GM12875 (cell line): ENCODE data around the gene CEBPA.
"Not testable (repeated sequence)": the region's sequence is repeated elsewhere in the genome, so short reads cannot be mapped to it uniquely, and the experiment has no call there.

Experiments
- H3K4me3 ChIP-seq: one replicate; pipeline ENCODE4 v1.5.1; 2011; ENCODE audit warnings: low read depth, low read length, control low read depth
- TF ChIP-seq, protein P1 (sequence below): IDR thresholded peaks from 2 replicates; pipeline ENCODE4 v1.5.1; 2011; ENCODE audit warnings: low read depth, mild to moderate bottlenecking, control low read depth, inconsistent platforms, low read length, moderate library complexity, borderline replicate concordance; ENCODE audit not compliant: insufficient read depth

Gene CEBPA

DNA sequence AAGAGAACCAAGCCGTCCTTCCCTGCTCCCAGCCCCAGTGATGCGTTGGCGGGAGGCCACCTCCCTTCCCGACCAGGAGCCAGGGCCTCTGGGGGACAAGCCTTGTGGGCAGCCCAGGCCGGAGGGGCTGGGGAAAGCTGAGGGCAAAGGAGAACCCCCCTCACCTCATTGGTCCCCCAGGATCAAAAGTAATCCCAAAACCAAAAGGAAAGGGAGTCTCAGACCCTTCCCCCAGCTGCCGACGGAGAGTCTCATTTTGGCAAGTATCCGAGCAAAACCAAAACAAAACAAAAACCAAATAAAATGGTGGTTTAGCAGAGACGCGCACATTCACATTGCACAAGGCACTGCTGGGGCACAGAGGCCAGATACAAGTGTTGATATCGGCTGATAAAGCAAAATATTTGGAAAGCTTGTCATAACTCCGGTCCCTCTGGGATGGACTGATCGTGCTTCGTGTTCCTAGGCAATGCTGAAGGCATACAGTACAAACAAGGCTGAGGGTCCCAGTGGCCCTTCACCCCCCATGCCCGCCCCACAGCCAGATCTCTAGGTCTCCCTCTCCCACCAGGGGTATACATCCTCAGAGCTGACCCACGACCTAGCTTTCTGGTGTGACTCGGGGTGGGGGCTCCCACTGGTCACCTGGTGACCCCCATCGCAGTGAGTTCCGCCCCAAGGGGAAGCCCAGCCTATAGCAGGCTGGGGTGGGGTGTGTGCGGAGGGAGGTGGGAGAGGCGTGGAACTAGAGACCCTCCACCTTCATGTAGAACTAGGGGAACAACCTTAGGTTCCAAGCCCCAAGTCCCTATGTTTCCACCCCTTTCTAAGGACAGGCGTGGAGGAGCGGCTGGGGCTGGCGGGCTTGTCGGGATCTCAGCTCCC, 2.1 kb downstream of the CEBPA start:
- H3K4me3 ChIP-seq, result no peak overlapping the region
- TF ChIP-seq, protein P1, sequence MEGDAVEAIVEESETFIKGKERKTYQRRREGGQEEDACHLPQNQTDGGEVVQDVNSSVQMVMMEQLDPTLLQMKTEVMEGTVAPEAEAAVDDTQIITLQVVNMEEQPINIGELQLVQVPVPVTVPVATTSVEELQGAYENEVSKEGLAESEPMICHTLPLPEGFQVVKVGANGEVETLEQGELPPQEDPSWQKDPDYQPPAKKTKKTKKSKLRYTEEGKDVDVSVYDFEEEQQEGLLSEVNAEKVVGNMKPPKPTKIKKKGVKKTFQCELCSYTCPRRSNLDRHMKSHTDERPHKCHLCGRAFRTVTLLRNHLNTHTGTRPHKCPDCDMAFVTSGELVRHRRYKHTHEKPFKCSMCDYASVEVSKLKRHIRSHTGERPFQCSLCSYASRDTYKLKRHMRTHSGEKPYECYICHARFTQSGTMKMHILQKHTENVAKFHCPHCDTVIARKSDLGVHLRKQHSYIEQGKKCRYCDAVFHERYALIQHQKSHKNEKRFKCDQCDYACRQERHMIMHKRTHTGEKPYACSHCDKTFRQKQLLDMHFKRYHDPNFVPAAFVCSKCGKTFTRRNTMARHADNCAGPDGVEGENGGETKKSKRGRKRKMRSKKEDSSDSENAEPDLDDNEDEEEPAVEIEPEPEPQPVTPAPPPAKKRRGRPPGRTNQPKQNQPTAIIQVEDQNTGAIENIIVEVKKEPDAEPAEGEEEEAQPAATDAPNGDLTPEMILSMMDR, result no peak

DNA sequence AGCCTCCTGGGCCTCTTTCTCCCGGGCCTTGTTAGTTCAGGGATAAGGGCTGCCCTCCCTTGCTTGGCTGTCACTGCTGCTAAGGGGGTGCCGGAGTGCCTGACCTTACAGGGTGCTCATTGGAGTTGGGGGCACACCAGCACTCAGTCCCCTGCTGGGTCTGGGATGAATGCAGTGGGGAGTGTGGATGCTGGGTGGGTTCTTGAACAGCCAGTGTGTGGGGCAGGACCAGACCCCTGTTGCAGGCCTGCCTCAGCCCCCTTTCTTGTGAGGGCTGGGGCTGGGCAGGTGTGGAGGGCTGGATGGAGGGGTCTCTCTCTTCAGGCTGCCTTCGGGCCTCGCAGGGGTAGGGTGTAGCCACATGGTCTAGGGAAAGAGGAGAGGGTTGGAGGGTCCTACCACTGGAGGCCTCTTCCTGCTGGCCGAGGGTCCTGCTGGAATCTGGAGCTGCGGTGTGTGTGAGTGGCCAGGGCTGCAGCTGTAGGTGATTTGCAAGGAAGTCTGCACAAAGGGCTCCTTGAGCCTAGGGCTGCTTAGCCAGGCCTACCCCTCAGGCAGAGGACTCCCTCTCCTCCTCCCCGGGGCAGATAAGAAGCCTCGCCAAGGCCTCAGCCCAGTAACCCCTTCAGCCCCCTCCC, 3.2 kb downstream of the CEBPA start:
- TF ChIP-seq, protein P1, result no peak
- no peak overlapping the region for H3K4me3 ChIP-seq

DNA sequence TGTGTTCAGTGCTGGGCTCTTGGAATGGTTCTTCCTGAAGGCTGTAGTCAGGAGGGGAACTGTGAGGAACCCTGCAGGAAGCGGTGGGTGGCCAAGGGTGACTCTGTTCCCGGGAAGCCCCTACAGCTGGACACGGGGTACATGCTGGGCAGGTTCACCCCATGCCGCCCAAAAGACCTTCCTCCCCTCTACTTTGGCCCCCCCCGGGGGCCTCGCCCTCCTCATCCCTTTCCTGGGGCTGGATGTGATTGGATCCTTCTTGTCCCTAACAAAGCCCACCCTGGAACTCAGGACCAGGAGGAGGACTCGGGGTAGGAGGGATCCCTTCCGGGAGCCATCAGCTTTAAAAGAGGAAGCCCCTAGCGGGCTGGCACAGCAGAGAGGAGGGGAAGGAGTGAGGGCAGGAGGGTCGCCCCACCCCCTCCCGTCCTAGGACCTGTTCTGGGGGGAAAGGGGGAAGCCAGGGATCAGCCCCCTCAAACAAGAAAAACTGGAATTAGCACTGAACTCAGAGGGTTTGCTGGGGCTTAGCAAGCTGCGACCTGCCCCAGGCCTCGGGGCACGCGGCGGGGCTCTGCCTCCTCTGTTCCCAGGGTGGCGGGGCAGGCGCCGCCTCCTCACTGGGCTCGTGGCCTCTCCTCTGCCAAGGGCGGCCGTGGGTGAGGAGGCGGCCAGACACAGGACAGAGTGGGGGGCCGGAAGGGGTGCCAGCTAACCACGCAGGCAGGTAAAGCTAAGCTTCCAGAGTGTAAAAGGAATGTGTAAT, 4.0 kb downstream of the CEBPA start:
- H3K4me3 ChIP-seq, result no peak overlapping the region
- TF ChIP-seq, protein P1, result no peak

DNA sequence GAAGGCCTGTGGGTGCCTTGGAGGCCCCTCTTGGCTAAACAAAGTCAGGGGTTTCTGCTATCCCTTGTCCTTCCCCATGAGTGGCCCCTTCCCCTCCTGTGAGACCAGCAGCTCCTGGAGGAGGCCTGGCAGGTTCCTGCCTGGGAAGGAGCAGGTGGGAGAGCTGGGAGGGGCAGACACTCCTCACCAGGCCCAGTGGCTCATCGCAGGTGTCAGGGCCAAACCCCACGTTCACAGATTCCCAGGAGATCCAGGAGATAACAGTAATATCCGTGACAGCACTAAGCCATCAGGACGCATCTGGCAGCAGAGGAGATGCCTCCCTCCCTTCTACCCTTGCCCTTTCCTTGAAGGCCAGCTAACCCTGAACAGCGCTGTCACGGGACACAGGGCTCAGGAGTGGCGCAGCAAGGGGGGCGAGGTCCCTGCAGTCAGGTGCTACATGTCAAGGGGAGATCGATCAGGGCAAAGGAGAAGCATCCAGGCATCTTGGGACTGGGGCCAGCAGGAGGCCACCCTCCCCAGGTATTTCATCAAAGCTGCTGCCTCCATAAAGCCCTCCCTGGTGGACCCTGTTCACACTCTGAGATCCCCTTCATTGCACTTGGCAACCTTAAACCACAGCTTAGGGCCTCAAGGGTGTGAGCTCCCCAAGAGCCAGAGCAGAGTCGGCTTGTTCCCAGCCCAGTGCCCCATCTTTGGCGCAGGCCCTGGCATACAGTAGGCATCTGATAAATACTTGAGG, 4.8 kb downstream of the CEBPA start:
- TF ChIP-seq, protein P1, result no peak
- no peak overlapping the region for H3K4me3 ChIP-seq

DNA sequence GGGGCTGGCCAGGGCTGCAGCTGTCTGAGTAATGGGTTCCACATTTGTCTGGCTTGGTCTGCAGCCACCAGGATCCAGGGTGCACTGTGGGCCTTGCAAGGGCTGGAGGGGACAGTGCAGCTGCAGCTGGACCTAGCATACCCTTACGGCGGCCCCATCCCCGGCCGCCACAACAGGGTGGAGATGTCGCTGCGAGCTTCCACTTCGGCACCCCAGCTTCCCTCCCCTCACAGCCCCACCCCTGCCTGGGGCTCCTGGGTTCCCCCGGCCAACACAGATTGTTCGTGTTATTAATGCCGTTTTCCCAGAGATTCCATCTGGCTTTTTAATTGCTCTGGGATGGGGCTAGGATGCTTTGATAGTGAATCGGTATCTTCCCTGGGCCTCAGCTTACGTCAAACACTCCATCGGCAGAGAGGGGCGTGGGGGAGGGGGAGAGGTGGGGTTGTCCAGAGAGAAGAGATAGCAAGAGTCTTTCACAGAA, 5.8 kb downstream of the CEBPA start:
- no peak overlapping the region for H3K4me3 ChIP-seq
- TF ChIP-seq, protein P1, result no peak

DNA sequence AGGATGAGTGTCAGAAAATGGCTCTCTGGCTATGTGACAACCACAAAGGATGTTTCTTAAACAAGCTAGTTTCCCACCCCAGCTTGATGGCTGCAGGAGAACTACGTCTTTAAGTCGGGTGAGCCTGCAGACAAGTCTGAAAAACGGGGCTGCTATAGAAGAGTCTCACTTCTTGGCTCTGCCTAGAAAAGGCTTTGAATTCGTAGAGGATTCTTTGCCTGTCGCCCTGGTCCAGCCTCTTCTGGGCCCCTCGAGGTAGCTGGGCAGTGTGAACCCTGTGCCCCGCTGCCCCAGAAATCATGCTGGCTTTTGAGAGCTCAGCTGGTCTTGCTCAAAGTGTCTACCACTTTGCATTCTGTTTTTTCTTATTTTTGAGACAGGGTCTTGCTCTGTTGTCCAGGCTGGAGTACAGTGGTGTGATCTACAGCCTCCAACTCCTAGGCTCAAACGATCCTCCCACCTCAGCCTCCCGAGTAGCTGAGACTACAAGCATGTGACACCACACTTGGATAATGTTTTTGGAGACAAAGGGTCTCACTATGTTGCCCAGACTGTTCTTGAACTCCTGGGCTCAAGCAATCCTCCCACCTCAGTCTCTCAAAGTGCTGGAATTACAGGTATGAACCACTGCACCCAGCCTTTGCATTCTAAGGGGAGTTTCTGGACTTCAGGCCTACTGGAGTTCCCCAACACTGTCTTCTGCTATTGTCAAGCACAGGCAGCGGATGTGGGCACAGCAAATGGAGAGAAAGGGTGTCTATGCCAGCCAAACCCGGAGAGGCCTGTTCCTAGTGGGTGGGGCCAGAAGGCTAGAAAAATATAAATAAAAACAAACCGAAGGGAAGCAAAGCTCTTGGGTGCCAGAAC, 6.5 kb downstream of the CEBPA start:
- TF ChIP-seq, protein P1, result no peak
- no peak overlapping the region for H3K4me3 ChIP-seq

DNA sequence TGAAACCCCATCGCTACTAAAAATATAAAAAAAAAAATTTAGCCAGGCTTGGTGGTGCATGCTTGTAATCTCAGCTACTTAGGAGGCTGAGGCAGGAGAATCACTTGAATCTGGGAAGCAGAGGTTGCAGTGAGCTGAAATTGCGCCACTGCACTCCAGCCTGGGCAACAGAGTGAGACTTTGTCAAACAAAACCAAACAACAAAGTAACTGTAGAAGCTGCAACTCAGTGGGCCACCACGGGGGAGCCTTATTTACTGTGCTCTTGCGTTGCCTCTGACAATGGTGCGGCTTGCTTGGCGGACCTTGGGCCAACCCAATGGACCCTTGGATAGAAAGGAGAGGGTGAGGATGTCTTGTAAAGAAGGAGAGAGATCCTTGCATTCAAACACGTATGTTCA, 7.3 kb downstream of the CEBPA start:
- H3K4me3 ChIP-seq, result not testable (repeated sequence)
